Activated CD8-positive, alpha-beta memory T cell treated with anti-CD3 and anti-CD28 coated beads, Interleukin-2, amount 10 ng/mL, durations not matched to agents 7 days and 5 days (primary cell): ENCODE results near the gene UBE3D. TPM values are rescaled to one million over a fixed set of nuclear protein-coding genes. Genes with fewer than 3 reads are reported as not detected.

ENCODE experiments used
- ATAC-seq: fragments of 150-1000 bp; cut with Tn5 transposase; one replicate; pipeline ENCODE4 v1.10.0; 2021; ENCODE audit warnings: moderate library complexity
- CTCF ChIA-PET: fragments of 350-600 bp; sonication (Branson Sonifier 250); formaldehyde crosslinking; loops from one replicate; lab custom pipeline; 2021; ENCODE audit warnings: antibody characterized with exemption; lab: Charles Lee
- DNase-seq: peaks from one replicate; pipeline ENCODE4 v3.0.0-alpha.2; 2020
- H3K27ac Mint-ChIP-seq: one replicate; pipeline ENCODE4 v1.8.0; 2021; ENCODE audit warnings: mild to moderate bottlenecking, mixed read lengths
- H3K27me3 Mint-ChIP-seq: one replicate; pipeline ENCODE4 v1.8.0; 2021; ENCODE audit warnings: mixed read lengths
- H3K36me3 Mint-ChIP-seq: one replicate; pipeline ENCODE4 v1.8.0; 2021; ENCODE audit warnings: mild to moderate bottlenecking, mixed read lengths
- H3K4me1 Mint-ChIP-seq: one replicate; pipeline ENCODE4 v1.8.0; 2021; ENCODE audit warnings: mixed read lengths
- H3K4me3 Mint-ChIP-seq: one replicate; pipeline ENCODE4 v1.8.0; 2021; ENCODE audit warnings: mild to moderate bottlenecking, moderate library complexity, mixed read lengths
- H3K9me3 Mint-ChIP-seq: one replicate; pipeline ENCODE4 v1.8.0; 2022; ENCODE audit warnings: low read depth, mixed read lengths
- total RNA-seq, 2 experiments: library from RNA; stranded (reverse); gene quantifications; one replicate each; pipeline ENCODE4 v1.2.3, GENCODE V29; 2021

Gene UBE3D
- total RNA-seq, 2 experiments from 2014 or later = 4.6 to 4.7 TPM

- DNase-seq (no peak), ATAC-seq (no peak)
- Mint-ChIP-seq H3K27me3 (peaks cover 6% of the 10 kb centered on the region), H3K27ac (no peak overlapping the region), H3K36me3 (no peaks in the 10 kb centered on the region), H3K4me1 (no peaks in the 10 kb centered on the region), H3K4me3 (no peak overlapping the region), H3K9me3 (no peaks in the 10 kb centered on the region)
- CTCF ChIA-PET = no interaction called here
Measured at GRCh38 chr6:82889143-82889542, 176.5 kb downstream of the UBE3D start.

- CTCF ChIA-PET = no interaction called here
- DNase-seq = no peak
- peaks cover 23% of the 10 kb centered on the region for H3K27me3 Mint-ChIP-seq
Measured at GRCh38 chr6:82882363-82883023, 183.1 kb downstream of the UBE3D start.

GRCh38 chr6:82881519-82881918 is 184.1 kb downstream of the UBE3D start:
- DNase-seq (no peak), ATAC-seq (no peak)
- Mint-ChIP-seq H3K27ac (no peak overlapping the region), H3K4me3 (no peak overlapping the region), H3K4me1 (no peaks in the 10 kb centered on the region), H3K9me3 (no peaks in the 10 kb centered on the region), H3K36me3 (no peaks in the 10 kb centered on the region), H3K27me3 (peaks cover 23% of the 10 kb centered on the region)
- CTCF ChIA-PET = no interaction called here

More at GRCh38 chr6:82882363-82883023, 183.1 kb downstream of the UBE3D start:
- Mint-ChIP-seq H3K27ac (no peak overlapping the region), H3K4me1 (no peaks in the 10 kb centered on the region), H3K9me3 (no peaks in the 10 kb centered on the region), H3K4me3 (no peak overlapping the region), H3K36me3 (no peaks in the 10 kb centered on the region)
- no peak for ATAC-seq

DNA sequence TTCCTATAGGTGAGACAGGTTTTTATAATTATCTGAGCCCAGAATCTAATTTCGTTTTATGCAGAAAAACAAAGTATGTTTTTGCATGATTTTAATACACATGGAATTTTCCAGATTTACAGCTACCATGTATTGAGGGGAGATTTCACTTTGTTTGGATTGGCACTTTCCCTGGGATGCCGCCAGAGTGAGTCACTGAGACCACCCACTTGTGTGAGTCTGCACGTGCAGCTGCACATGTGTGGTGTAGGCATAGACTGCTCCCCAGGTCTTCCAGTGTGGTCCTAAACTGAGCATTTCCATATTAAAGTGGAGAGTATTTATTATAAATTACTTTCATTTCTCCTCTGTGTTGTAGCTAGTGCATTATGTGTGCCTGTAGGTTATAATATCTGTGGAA is 186.8 kb downstream of the UBE3D start:
- CTCF ChIA-PET = no interaction called here
- no peaks in the 10 kb centered on the region for H3K36me3 Mint-ChIP-seq
- no peak for ATAC-seq
- no peaks in the 10 kb centered on the region for H3K9me3 Mint-ChIP-seq
- no peak for DNase-seq
- no peak overlapping the region for H3K4me3 Mint-ChIP-seq
- no peaks in the 10 kb centered on the region for H3K4me1 Mint-ChIP-seq
- peaks cover 17% of the 10 kb centered on the region for H3K27me3 Mint-ChIP-seq
- no peak overlapping the region for H3K27ac Mint-ChIP-seq

DNA sequence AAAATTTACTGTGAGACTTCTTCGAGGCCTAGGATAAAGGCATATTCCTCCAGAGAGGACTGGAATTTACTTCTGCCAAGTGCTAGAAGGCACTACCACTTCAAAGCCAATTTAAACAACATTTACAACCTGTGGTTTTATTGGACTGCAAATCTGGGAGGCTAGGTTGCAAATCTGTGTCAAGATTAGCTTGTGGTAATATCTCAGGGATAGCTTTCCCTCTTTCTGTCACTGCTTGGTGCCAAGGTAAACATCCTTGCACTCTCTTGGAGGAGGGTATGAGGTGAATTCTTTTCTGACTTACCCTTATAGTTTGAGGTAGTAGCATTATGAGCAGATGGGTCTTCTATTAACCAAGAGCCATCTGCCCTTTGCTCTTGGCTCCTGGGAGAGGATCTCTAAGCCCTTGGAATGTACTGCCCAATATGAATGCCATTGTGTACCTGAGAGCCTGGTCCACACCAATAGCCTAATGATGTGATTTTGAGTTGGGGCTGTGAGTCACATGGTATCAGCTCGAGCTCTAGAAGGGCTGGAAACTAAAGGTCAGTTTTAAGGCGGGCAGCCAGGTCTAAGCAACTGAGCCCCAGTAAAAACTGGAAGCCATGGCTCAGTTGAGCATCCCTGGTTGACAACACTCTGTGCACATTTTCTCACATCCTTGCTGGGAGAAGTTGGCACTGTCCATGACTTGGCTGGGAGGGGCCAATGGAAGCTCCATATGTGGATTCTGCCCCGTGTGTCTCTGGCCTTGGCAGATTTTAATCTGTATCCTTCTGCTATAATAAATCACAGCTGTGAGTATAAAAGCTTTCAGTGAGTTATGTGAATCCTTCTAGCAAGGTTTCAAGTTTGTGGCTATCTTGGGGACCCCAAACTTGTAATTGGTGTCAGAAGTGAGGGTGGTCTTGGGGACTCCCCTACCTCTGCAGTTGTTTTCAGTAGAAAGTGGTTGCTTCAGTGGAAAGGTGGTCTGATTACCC is 188.1 kb downstream of the UBE3D start:
- H3K4me3 Mint-ChIP-seq = no peak overlapping the region
- H3K27me3 Mint-ChIP-seq = peaks cover 14% of the 10 kb centered on the region
- no peaks in the 10 kb centered on the region for H3K9me3 Mint-ChIP-seq
- no peaks in the 10 kb centered on the region for H3K4me1 Mint-ChIP-seq
- no peak for ATAC-seq
- CTCF ChIA-PET = no interaction called here
- DNase-seq = no peak
- H3K36me3 Mint-ChIP-seq = no peaks in the 10 kb centered on the region
- no peak overlapping the region for H3K27ac Mint-ChIP-seq

GRCh38 chr6:82875573-82876185 is 190.0 kb downstream of the UBE3D start:
- ATAC-seq = no peak
- no peaks in the 10 kb centered on the region for H3K36me3 Mint-ChIP-seq
- no peak overlapping the region for H3K27ac Mint-ChIP-seq
- CTCF ChIA-PET = no interaction called here
- peaks cover 6% of the 10 kb centered on the region for H3K27me3 Mint-ChIP-seq
- H3K4me1 Mint-ChIP-seq = no peaks in the 10 kb centered on the region
- H3K4me3 Mint-ChIP-seq = no peak overlapping the region
- no peaks in the 10 kb centered on the region for H3K9me3 Mint-ChIP-seq
- no peak for DNase-seq

- DNase-seq (no peak), ATAC-seq (no peak)
- H3K27ac Mint-ChIP-seq = no peak overlapping the region
- H3K4me3 Mint-ChIP-seq = no peak overlapping the region
- H3K27me3 Mint-ChIP-seq = peaks cover under 1% of the 10 kb centered on the region
- H3K9me3 Mint-ChIP-seq = no peaks in the 10 kb centered on the region
- no peaks in the 10 kb centered on the region for H3K36me3 Mint-ChIP-seq
- no peaks in the 10 kb centered on the region for H3K4me1 Mint-ChIP-seq
- CTCF ChIA-PET = no interaction called here
Measured at GRCh38 chr6:82874867-82875266, 190.8 kb downstream of the UBE3D start.

DNA sequence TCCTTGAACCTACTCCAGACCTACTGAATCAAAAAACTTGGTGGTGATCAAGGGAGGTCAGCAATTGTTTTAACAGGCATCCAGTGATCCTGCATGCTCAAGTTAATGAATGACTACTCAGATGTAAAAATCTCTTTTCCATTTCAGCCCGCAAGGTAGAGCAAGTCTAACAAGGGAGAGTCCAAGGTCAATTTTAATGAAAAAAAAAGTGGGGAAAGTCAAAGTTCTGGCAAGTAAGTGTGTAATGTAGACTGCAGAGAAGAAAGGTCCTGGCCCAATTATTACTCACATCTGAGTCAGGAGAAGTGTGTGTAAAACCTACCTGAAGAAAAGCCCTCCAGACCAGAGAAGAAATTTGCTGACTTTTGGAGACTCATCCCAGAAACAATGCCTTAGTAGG is 193.5 kb downstream of the UBE3D start:
- Mint-ChIP-seq H3K27ac (no peak overlapping the region), H3K4me3 (no peak overlapping the region), H3K9me3 (no peaks in the 10 kb centered on the region), H3K4me1 (no peaks in the 10 kb centered on the region), H3K36me3 (no peaks in the 10 kb centered on the region), H3K27me3 (no peaks in the 10 kb centered on the region)
- CTCF ChIA-PET = no interaction called here
- DNase-seq = no peak
- ATAC-seq = no peak

DNA sequence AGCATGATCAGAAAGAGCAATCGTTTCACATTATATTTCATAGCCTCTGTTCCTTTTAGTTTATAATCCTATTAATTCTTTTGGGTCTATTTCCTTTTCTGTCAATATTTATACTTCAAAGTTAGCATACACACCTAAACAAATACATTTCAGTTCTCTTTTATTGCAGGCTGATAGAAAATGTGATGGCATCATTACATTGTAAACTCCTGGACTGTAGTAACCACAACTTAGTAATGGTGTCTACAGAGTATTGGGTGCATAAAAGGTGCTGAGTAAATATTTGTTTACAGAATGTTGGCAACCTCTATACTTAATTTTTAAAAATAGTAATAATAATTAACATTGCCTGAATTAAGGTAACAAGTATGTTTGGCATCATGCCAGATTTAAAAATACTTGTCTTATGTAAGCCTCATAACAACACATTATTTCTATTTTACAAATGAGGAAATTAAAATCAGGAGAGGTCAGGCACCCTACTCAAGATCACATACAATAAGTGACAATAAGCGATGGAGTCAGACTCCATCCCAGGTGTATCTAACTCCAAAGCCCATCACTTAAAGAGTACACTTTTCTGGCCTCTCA is 195.0 kb downstream of the UBE3D start:
- Mint-ChIP-seq H3K4me3 (no peak overlapping the region), H3K36me3 (no peaks in the 10 kb centered on the region), H3K27me3 (no peaks in the 10 kb centered on the region), H3K9me3 (no peaks in the 10 kb centered on the region), H3K27ac (no peak overlapping the region), H3K4me1 (no peaks in the 10 kb centered on the region)
- DNase-seq (no peak), ATAC-seq (no peak)
- CTCF ChIA-PET = no interaction called here

- Mint-ChIP-seq H3K9me3 (no peaks in the 10 kb centered on the region), H3K4me3 (no peak overlapping the region), H3K36me3 (no peaks in the 10 kb centered on the region), H3K27ac (no peak overlapping the region), H3K27me3 (no peaks in the 10 kb centered on the region), H3K4me1 (no peaks in the 10 kb centered on the region)
- DNase-seq = no peak
- ATAC-seq = no peak
- CTCF ChIA-PET = no interaction called here
Measured at GRCh38 chr6:82869493-82869892, 196.1 kb downstream of the UBE3D start.

DNA sequence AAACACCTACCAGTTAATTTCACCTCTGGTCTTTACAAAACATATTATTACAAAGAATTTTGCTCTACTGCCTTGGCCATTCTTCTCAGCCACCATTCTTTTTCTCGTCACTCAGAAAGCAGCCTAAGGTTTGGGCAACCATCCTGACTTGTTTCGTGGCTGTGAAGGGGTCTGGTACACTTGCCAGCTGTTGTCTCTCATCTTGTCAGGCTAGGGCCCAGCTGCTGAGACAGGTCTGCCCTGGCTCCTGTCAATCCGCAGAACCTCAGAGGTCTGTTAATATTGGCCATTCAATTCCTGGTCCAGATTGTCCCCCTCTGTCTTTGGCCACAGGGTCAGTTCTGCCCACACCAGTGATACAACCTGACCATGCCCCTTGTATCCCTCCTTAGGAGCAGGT is 197.7 kb downstream of the UBE3D start:
- CTCF ChIA-PET = no interaction called here
- Mint-ChIP-seq H3K4me1 (no peaks in the 10 kb centered on the region), H3K36me3 (no peaks in the 10 kb centered on the region), H3K27ac (no peak overlapping the region), H3K27me3 (no peaks in the 10 kb centered on the region), H3K9me3 (no peaks in the 10 kb centered on the region), H3K4me3 (no peak overlapping the region)
- ATAC-seq = no peak
- no peak for DNase-seq

GRCh38 chr6:82866446-82866845 is 199.2 kb downstream of the UBE3D start:
- Mint-ChIP-seq H3K36me3 (no peaks in the 10 kb centered on the region), H3K4me3 (no peak overlapping the region), H3K4me1 (no peaks in the 10 kb centered on the region), H3K9me3 (no peaks in the 10 kb centered on the region), H3K27ac (no peak overlapping the region), H3K27me3 (no peaks in the 10 kb centered on the region)
- DNase-seq (no peak), ATAC-seq (no peak)
- CTCF ChIA-PET = no interaction called here

DNA sequence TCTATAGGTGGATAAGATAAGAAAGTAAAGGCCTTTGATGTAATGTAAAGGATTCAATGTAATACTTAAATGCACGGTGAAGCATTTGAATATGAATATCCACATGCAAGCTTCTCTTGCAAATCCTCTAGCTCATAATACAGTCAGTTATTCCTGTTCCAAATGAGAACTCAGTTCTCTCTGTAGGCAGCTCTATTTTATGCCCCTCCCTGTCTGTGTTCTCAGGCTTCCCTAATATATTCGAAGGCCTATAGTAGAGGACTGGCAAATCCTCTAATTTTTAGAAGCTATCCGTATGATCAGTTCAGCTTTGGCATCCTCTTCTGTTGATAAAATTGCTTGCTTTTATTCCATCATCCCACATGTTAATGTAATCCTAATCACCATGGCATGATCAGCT is 200.2 kb downstream of the UBE3D start:
- Mint-ChIP-seq H3K27ac (no peak overlapping the region), H3K36me3 (no peaks in the 10 kb centered on the region), H3K27me3 (no peaks in the 10 kb centered on the region), H3K4me3 (no peak overlapping the region), H3K9me3 (no peaks in the 10 kb centered on the region), H3K4me1 (no peaks in the 10 kb centered on the region)
- CTCF ChIA-PET = no interaction called here
- DNase-seq (no peak), ATAC-seq (no peak)
